Inferior parietal cortex (tissue), 1 donor: ENCODE measurements around the gene HSF2BP.
"Not testable (repeated sequence)": the region's sequence is repeated elsewhere in the genome, so short reads cannot be mapped to it uniquely, and the experiment has no call there.

Experiments used
- DNase-seq: peaks from one replicate; pipeline ENCODE4 v3.0.0-alpha.2; 2016; ENCODE audit errors: extremely low spot score

The HSF2BP gene

GRCh38 chr21:43597540-43598250 is 61.6 kb downstream of the HSF2BP start:
- no peak for DNase-seq

- DNase-seq: no peak
Observed at GRCh38 chr21:43597052-43597451, 62.2 kb downstream of the HSF2BP start.

DNA sequence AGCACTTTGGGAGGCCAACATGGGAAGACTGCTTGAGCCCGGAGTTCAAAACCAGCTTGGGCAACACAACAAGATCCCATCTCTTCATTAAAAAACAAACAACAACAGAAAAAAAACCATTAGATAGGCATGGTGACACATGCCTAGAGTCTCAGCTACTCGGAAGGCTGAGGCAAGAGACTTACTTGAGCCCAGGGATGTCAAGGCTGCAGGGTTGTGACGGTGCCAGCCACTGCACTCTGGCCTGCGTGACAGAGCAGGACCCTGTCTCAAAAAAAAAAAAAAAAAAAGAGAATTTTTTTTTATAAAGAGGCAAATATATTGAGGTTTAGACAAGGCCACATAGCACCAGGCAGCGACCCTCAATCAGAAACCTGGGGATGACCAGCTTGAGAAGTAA is 62.7 kb downstream of the HSF2BP start:
- DNase-seq: no peak

DNA sequence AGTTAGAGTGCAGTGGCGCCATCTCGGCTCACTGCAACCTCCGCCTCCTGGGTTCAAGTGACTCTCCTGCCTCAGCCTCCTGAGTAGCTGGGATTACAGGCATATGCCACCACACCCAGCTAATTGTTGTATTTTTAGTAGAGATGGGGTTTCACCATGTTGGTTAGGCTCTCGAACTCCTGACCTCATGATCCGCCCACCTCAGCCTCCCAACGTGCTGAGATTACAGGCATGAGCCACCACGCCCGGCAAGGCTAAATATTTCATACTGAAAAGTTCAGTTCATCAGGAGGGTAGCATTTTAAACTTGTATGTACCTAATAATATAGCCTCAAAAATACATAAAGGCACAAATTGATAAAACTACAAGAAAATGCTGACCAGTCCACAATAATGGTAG is 63.5 kb downstream of the HSF2BP start:
- DNase-seq: not testable (repeated sequence)

- DNase-seq: no peak
Observed at GRCh38 chr21:43593078-43593477, 66.2 kb downstream of the HSF2BP start.

- no peak for DNase-seq
Observed at GRCh38 chr21:43591571-43591970, 67.7 kb downstream of the HSF2BP start.

DNA sequence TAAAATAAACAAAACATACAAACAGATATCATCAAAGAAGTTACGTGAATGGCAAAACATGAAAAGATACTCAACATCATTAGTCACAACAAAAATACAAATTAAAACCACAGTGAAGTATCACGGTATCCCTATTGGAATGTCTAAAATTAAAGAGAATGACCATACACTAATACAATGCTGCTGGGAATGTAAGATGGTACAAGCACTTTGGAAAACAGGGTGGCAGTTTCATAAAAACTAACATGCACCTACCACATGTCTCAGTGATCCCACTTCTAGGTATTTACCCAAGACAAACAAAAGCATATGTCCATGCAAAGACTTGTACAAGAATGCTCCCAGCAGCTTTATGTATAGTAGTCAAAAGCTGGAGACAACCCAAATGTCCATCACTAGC is 69.1 kb downstream of the HSF2BP start:
- no peak for DNase-seq

- no peak for DNase-seq
Observed at GRCh38 chr21:43588957-43589356, 70.3 kb downstream of the HSF2BP start.

DNA sequence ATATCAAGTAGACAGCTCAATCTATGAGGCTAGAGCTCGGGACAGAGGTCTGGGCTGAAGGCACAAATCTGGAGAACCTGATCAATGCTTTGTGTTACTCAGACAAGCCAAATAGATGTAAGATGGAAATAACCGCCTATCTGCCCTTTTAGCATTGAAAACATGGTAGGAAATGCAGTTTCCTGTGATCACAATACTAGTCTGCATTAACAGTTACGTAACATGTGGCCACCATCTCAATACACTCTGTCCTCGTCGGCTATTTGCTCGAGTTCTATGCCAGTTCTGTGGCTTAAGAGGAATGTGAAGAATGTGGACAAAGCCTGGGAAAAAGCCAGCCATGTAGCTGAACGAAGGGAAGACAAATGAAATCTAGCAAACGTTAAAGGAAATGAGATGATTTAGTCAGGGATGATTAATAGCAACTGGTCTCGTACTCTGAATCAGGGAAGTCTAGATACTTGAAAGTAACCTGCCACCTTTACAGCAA is 73.3 kb downstream of the HSF2BP start:
- no peak for DNase-seq

DNA sequence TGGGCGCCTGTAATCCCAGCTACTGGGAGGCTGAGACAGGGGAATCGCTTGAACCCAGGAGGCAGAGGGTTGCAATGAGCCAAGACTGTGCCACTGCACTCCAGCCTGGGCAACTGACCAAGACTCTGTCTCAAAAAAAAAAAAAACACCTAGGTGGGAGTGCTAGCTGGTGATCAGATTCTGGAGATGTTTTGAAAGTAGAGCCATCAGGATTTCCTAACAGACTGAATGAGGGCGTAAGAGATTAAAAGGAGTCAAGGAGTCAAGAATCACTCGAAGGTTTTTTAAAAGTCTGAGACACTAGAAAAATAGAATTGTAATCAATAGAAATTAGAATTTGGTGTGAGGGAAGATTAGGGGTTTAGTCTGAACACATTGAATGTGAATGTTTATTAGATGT is 73.8 kb downstream of the HSF2BP start:
- DNase-seq: no peak

- no peak for DNase-seq
Observed at GRCh38 chr21:43581453-43581852, 77.8 kb downstream of the HSF2BP start.

DNA sequence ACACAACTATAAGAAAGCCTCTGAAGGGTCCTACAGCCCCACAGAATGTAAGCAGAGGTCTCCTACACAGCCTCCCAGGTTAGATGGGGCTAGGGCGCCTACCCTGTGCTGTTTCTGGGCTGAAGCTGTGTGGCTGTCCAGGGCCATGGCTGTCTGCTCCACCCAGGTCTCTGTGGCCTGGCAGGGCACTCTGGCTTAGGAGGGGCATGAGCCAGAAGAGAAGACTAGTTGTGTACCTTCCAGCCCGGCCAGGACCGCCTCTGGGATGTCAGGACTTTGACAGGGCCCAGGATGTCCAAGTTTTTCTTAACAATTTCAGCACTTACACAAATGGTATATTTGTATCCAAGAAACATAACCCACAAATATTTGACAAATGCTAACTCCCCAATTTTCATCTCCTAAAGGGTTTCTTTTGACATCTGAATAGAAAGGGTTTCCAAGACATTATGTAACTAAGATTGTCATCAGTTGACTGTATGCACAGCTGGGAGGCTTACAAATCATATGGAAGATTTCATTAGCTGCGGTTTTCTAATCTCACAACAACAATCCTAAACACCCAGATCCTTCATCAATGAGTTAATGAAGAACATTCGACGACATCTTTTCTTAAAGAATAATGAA is 80.5 kb downstream of the HSF2BP start:
- DNase-seq: no peak

DNA sequence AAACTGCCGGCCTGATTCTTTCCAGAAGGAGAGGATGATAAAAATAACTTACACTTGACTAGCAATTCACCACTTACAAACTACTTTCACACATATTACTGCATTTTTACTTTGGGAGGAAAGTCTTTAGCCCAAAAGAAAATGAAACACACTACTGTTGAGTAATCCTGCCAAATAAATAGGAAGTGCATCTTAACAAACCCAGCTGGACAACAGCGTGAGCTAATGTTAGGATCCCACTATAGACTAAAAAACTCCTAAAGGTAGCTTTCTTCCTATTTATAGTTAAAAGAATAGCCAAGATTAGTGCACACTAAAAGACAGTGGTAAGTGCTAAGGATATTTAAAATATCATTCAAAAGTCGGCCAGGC is 83.8 kb downstream of the HSF2BP start:
- DNase-seq: no peak

DNA sequence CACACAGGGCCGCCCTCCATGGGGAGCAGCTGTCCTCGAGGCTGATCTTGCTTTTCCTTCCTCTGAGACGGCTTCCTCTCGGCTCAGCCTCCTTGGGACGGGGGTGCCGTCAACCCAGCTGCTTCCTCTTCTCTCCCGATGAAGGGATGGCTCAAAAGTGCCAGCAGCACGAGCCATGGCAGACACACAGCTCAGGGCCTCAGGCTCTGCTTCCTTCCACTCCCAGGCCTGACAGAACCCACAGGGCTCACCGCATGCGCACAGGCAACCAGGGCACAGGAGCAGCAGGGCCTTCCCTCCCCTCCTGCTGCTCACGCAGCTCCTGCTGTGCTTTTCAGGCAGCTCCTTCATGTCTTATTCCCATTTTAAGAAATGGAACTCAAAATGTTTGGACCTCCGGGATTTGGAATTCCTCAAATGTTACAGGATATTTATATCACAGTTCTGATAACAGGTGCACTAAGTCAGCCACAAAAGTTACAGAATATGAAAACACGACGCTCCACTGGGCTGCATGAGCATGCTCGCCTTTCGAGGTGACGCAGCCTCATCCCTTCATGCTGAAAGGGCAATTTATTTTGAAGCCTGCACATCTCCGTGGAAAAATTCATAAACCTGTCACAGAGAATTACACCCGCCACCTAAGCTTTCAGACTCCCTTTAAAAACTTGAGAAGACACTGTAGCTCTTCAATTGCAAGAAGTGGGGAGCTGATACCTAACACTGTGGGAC is 84.4 kb downstream of the HSF2BP start:
- DNase-seq: peak; percentile 12

DNA sequence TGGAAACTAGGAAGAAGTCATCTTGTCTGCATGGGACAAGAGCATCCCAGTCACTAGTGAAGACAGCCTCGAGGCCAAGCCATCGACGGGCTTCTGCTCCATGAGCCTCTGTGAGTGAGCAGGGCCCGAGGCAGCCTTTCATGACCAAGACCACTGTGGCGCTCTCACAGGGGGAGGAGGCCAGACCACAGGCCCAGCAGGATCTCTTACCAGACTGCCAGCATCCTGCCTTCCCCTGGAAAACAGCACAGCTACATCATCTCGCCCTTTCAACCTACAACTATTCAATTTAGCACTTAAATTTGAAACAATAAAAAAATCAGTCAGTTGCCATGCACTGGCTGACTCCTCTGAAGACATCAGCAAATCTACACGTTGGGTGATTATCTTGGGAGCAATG is 85.4 kb downstream of the HSF2BP start:
- no peak for DNase-seq

DNA sequence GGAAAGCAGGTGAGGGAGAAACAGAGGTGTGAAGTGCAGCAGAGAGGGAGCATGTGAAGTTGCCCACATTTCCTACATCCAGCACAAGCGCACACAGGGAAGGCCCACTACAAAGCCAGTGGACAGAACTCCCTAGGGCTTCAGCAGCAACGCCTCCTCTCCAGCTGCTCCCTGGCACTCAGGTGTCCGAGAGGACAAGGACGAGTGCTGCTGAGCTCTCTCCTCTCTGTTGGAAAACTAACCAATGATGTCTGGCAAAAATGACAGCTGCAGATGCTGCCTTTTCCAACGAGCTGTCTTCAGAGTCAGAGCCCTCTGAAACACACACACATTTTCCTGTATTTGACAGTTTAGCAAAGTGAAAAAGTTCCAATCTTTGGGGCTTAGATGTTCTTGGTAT is 86.8 kb downstream of the HSF2BP start:
- no peak for DNase-seq

- no peak for DNase-seq
Observed at GRCh38 chr21:43571976-43572375, 87.3 kb downstream of the HSF2BP start.

DNA sequence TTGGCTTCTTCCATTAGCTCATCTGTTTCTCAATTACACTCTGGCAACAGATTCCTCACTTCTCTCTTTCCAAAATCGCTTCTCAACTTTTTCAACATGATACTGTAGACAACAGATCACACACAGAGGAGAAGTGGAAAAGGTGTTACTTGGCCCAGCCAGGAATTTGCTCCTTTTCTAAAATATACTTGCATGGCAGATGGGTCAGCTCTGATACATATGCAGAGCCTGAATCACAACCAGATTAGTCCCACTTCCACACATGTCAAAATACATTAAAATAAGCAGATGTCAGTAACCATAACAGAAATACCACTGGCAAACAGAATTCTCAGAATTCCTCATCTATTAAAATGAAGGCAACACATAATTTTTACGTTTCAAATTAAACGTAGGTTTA is 89.1 kb downstream of the HSF2BP start:
- not testable (repeated sequence) for DNase-seq

DNA sequence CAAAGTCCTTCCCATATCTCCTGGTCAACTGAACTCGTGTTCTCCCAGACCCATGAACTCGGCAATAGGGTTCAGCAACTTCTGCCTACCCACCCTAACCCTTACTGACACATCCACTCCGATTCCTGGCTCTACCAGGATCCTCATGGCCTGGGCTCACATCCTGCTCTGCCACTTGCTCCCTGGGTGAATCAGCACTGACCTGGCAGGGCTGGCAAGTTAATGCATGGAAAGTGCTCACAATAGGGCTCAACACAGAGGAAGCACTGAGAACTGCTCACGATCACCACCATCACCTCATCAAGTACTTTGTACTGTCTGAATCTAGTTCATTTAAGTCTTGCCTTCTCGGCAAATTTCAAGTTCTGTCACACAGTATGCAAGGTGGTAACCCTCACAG is 96.8 kb downstream of the HSF2BP start:
- not testable (repeated sequence) for DNase-seq

- DNase-seq: not testable (repeated sequence)
Observed at GRCh38 chr21:43540561-43540960, 118.7 kb downstream of the HSF2BP start.

DNA sequence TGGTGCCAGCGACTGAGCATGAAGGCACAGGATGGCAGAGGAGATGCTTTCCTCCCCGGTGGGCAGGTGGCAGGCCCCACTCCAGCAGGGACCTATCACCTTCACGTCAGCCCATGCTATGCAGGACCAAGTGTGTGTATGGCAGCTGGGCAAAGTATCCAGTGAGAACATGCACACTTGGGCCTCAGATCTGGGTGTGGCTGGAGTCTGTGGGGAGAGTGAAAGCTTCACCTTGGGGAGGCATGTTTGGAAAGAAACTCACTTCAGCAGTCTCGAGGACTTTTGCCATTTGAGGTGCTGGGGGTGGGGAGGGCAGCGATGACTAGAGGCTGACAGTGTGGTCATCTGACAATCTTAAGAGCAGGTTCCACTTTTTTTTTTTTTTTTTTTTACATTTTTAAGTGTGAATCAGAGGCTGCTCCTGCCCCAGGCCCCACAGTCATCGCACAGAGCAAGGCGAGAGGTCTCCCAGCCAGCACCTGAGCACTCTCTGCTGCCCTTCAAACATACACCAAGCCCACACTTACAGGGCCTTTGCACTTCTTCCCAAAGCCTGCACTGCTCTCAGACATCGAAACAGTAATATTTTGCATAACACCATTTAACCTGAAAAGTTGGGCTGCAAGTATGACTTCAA is 136.7 kb downstream of the HSF2BP start:
- not testable (repeated sequence) for DNase-seq

- DNase-seq: not testable (repeated sequence)
Observed at GRCh38 chr21:43517701-43518100, 141.6 kb downstream of the HSF2BP start.
